ENCODE measurements around the gene XDH.

The XDH gene

GRCh38 chr2:31331156-31331555 lies 83.4 kb downstream of the XDH start:
- Histone ChIP-seq H3K4me1 (ENCODE audit: control insufficient read depth, insufficient read depth, low read length) (peaks cover 7% of the 10 kb centered on the region), H3K27ac (ENCODE audit: low read depth, low read length) (no peak overlapping the region), H3K27me3 (ENCODE audit: control insufficient read depth, insufficient read depth, low read length) (no peaks in the 10 kb centered on the region), H3K4me3 (ENCODE audit: low read depth, low read length) (no peak overlapping the region), H3K36me3 (ENCODE audit: control insufficient read depth, insufficient read depth, low read length) (no peaks in the 10 kb centered on the region), H3K9ac (ENCODE audit: low read depth, low read length) (no peak overlapping the region), H3K9me3 (ENCODE audit: control insufficient read depth, insufficient read depth, low read length) (no peaks in the 10 kb centered on the region)

GRCh38 chr2:31329081-31329625 lies 85.4 kb downstream of the XDH start:
- Histone ChIP-seq H3K36me3 (ENCODE audit: control insufficient read depth, insufficient read depth, low read length) (no peaks in the 10 kb centered on the region), H3K27me3 (ENCODE audit: control insufficient read depth, insufficient read depth, low read length) (no peaks in the 10 kb centered on the region), H3K9ac (ENCODE audit: low read depth, low read length) (no peak overlapping the region), H3K4me3 (ENCODE audit: low read depth, low read length) (no peak overlapping the region), H3K27ac (ENCODE audit: low read depth, low read length) (no peak overlapping the region), H3K4me1 (ENCODE audit: control insufficient read depth, insufficient read depth, low read length) (peaks cover 7% of the 10 kb centered on the region), H3K9me3 (ENCODE audit: control insufficient read depth, insufficient read depth, low read length) (no peaks in the 10 kb centered on the region)

GRCh38 chr2:31328026-31328425 lies 86.5 kb downstream of the XDH start:
- Histone ChIP-seq H3K4me3 (ENCODE audit: low read depth, low read length) (no peak overlapping the region), H3K9me3 (ENCODE audit: control insufficient read depth, insufficient read depth, low read length) (no peaks in the 10 kb centered on the region), H3K27ac (ENCODE audit: low read depth, low read length) (no peak overlapping the region), H3K36me3 (ENCODE audit: control insufficient read depth, insufficient read depth, low read length) (no peaks in the 10 kb centered on the region), H3K27me3 (ENCODE audit: control insufficient read depth, insufficient read depth, low read length) (no peaks in the 10 kb centered on the region), H3K9ac (ENCODE audit: low read depth, low read length) (no peak overlapping the region), H3K4me1 (ENCODE audit: control insufficient read depth, insufficient read depth, low read length) (peaks cover 3% of the 10 kb centered on the region)

- Histone ChIP-seq H3K27me3 (ENCODE audit: control insufficient read depth, insufficient read depth, low read length) (no peaks in the 10 kb centered on the region), H3K4me1 (ENCODE audit: control insufficient read depth, insufficient read depth, low read length) (no peaks in the 10 kb centered on the region), H3K9me3 (ENCODE audit: control insufficient read depth, insufficient read depth, low read length) (no peaks in the 10 kb centered on the region), H3K27ac (ENCODE audit: low read depth, low read length) (no peak overlapping the region), H3K36me3 (ENCODE audit: control insufficient read depth, insufficient read depth, low read length) (no peaks in the 10 kb centered on the region), H3K9ac (ENCODE audit: low read depth, low read length) (no peak overlapping the region), H3K4me3 (ENCODE audit: low read depth, low read length) (no peak overlapping the region)
Observed at GRCh38 chr2:31327505-31327904, 87.0 kb downstream of the XDH start.

- H3K9ac ChIP-seq (ENCODE audit: low read depth, low read length): no peak overlapping the region
- no peaks in the 10 kb centered on the region for H3K4me1 ChIP-seq (ENCODE audit: control insufficient read depth, insufficient read depth, low read length)
Observed at GRCh38 chr2:31324016-31324633, 90.4 kb downstream of the XDH start.

GRCh38 chr2:31322371-31322770 lies 92.2 kb downstream of the XDH start:
- Histone ChIP-seq H3K9ac (ENCODE audit: low read depth, low read length) (no peak overlapping the region), H3K36me3 (ENCODE audit: control insufficient read depth, insufficient read depth, low read length) (no peaks in the 10 kb centered on the region), H3K4me1 (ENCODE audit: control insufficient read depth, insufficient read depth, low read length) (no peaks in the 10 kb centered on the region; the same call in 1 of the 2 replicates), H3K9me3 (ENCODE audit: control insufficient read depth, insufficient read depth, low read length) (no peaks in the 10 kb centered on the region), H3K27ac (ENCODE audit: low read depth, low read length) (no peak overlapping the region), H3K27me3 (ENCODE audit: control insufficient read depth, insufficient read depth, low read length) (no peaks in the 10 kb centered on the region), H3K4me3 (ENCODE audit: low read depth, low read length) (no peak overlapping the region)

More at GRCh38 chr2:31324016-31324633, 90.4 kb downstream of the XDH start:
- Histone ChIP-seq H3K4me3 (ENCODE audit: low read depth, low read length) (no peak overlapping the region), H3K27me3 (ENCODE audit: control insufficient read depth, insufficient read depth, low read length) (no peaks in the 10 kb centered on the region), H3K27ac (ENCODE audit: low read depth, low read length) (no peak overlapping the region), H3K36me3 (ENCODE audit: control insufficient read depth, insufficient read depth, low read length) (no peaks in the 10 kb centered on the region), H3K9me3 (ENCODE audit: control insufficient read depth, insufficient read depth, low read length) (no peaks in the 10 kb centered on the region)

- Histone ChIP-seq H3K27me3 (ENCODE audit: control insufficient read depth, insufficient read depth, low read length) (no peaks in the 10 kb centered on the region), H3K4me3 (ENCODE audit: low read depth, low read length) (no peak overlapping the region), H3K9ac (ENCODE audit: low read depth, low read length) (no peak overlapping the region), H3K36me3 (ENCODE audit: control insufficient read depth, insufficient read depth, low read length) (no peaks in the 10 kb centered on the region), H3K9me3 (ENCODE audit: control insufficient read depth, insufficient read depth, low read length) (no peaks in the 10 kb centered on the region), H3K4me1 (ENCODE audit: control insufficient read depth, insufficient read depth, low read length) (no peaks in the 10 kb centered on the region; the same call in 1 of the 2 replicates), H3K27ac (ENCODE audit: low read depth, low read length) (no peak overlapping the region)
Observed at GRCh38 chr2:31319406-31320175, 95.0 kb downstream of the XDH start.

- Histone ChIP-seq H3K4me3 (ENCODE audit: low read depth, low read length) (no peak overlapping the region), H3K4me1 (ENCODE audit: control insufficient read depth, insufficient read depth, low read length) (no peaks in the 10 kb centered on the region; the same call in 1 of the 2 replicates), H3K27ac (ENCODE audit: low read depth, low read length) (no peak overlapping the region), H3K9ac (ENCODE audit: low read depth, low read length) (no peak overlapping the region), H3K36me3 (ENCODE audit: control insufficient read depth, insufficient read depth, low read length) (no peaks in the 10 kb centered on the region), H3K27me3 (ENCODE audit: control insufficient read depth, insufficient read depth, low read length) (no peaks in the 10 kb centered on the region), H3K9me3 (ENCODE audit: control insufficient read depth, insufficient read depth, low read length) (no peaks in the 10 kb centered on the region)
Observed at GRCh38 chr2:31318361-31319336, 95.9 kb downstream of the XDH start.

- Histone ChIP-seq H3K9ac (ENCODE audit: low read depth, low read length) (no peak overlapping the region), H3K36me3 (ENCODE audit: control insufficient read depth, insufficient read depth, low read length) (no peaks in the 10 kb centered on the region), H3K4me3 (ENCODE audit: low read depth, low read length) (no peak overlapping the region), H3K27me3 (ENCODE audit: control insufficient read depth, insufficient read depth, low read length) (no peaks in the 10 kb centered on the region), H3K9me3 (ENCODE audit: control insufficient read depth, insufficient read depth, low read length) (no peaks in the 10 kb centered on the region), H3K4me1 (ENCODE audit: control insufficient read depth, insufficient read depth, low read length) (no peaks in the 10 kb centered on the region; the same call in 1 of the 2 replicates), H3K27ac (ENCODE audit: low read depth, low read length) (no peak overlapping the region)
Observed at GRCh38 chr2:31317396-31317795, 97.1 kb downstream of the XDH start.

- H3K36me3 ChIP-seq (ENCODE audit: control insufficient read depth, insufficient read depth, low read length): no peaks in the 10 kb centered on the region
- no peak overlapping the region for H3K9ac ChIP-seq (ENCODE audit: low read depth, low read length)
- H3K4me3 ChIP-seq (ENCODE audit: low read depth, low read length): no peak overlapping the region
- no peaks in the 10 kb centered on the region for H3K27me3 ChIP-seq (ENCODE audit: control insufficient read depth, insufficient read depth, low read length)
- no peak overlapping the region for H3K27ac ChIP-seq (ENCODE audit: low read depth, low read length)
- H3K4me1 ChIP-seq (ENCODE audit: control insufficient read depth, insufficient read depth, low read length): no peaks in the 10 kb centered on the region; the same call in 1 of the 2 replicates
- H3K9me3 ChIP-seq (ENCODE audit: control insufficient read depth, insufficient read depth, low read length): no peaks in the 10 kb centered on the region
Observed at GRCh38 chr2:31314761-31315160, 99.8 kb downstream of the XDH start.
